HG02870 (cell line): ENCODE measurements around the gene LRRC7.

ENCODE experiments used
- ATAC-seq: cut with Tn5 transposase; IDR thresholded peaks from one replicate; pipeline ENCODE4 v1.9.1; 2021; ENCODE audit warnings: mild to moderate bottlenecking, moderate library complexity; ENCODE audit not compliant: unreplicated experiment

LRRC7 gene

DNA sequence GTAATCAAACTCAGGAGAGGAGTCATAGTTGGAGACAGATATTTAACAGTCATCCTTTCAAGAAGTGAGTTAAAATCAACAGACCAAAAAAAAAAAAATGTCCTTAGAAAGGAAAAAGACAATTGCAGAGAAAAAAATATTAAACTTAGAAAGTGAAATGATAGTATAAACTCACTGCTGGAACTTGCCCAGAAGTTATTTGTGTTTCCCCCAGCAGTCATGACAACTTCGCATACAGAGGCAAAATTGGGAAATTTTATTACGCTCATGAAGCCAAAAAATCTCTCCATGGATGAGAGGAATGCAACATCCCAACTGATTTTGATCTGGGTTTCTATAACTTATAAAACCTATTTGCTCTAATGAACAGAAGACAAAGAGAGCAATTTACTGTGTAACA lies 198.2 kb downstream of the LRRC7 start:
- no peak for ATAC-seq

DNA sequence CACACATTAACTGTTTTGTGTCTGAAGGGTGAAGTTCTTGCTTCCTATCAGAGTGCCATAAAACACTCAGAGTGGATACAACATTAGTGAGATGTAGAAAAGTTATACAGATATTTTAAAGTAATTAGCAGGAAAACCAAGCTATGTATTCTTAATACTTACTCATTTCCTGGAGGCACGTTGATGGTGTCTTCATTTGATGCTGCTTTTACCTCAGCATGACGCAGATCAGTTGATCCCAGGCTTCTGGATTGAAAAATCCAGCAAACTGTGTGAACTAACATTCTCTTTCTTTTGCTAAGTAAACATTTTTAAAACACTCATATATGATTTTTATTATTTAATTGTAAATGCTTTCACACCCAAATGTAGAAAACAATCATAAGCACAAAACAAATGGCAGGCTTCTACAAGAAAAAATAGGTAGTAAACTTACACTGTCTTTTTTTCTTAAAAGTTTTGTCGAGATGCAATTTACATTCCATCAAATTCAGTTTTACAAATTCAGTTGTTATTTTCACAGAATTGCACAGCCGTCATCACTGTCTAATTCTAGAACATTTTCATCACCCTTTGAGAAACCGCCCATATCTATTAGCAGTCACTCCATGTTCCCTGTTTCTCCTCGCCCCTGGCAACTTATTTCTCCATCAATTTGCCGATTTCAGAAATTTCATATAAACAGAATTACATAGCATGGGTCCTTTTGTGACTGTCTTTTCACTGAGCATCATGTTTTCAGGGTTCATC lies 198.9 kb downstream of the LRRC7 start:
- ATAC-seq: no peak

DNA sequence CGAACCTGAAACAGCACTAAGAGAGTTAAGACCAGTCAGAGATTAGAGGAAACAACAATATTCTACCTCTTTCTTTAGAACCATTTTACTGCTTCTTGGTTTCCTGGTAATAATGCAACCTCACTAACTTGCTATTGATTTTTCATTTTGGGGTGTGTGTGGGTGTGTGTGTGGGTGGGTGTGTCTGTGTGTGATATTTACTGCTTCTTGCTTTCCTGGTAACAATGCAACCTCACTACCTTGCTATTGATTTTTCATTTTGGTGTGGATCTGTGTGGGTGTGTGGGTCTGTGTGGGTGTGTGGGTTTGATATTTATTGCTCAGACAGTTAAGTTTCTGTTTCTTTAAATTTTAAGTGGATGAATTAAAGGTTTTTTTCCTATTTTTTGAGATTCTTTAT lies 208.8 kb downstream of the LRRC7 start:
- ATAC-seq: no peak

DNA sequence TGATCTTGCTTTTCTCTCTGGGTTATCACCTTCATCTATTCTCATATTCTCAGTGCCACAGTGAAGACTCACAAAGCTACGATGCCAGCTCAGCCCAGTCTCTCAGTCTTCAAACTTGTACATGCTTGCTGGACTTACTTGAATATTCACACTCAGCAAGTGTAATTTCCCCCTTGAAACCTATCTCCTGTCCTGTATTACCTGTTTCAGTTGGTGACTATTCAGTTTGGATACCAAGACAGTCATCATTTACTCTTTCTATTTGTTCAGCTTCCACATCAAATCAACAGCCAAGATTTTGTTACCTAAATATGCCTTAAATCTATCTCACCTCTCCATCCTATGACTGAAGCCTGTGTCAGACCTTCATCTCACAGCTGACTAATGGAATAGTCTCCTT lies 209.7 kb downstream of the LRRC7 start:
- no peak for ATAC-seq

DNA sequence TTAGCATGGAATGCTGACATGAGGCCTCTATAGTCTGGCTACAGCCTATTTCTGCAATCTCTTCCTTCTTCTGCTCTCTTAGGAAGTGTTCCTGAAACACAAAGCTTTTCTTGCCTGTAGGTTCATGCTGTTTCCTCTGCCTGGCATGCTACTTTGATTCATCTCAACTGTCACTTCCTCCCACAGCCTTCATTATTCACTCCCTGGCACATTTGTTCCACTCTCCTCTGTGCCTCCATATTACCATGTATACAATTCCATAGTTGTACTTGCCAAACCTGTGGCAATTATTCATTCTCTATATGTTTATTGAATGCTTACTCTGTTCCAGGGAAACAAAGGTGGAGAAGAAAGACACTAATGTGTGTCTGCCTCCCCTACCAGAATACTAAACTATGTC lies 210.2 kb downstream of the LRRC7 start:
- ATAC-seq: no peak

DNA sequence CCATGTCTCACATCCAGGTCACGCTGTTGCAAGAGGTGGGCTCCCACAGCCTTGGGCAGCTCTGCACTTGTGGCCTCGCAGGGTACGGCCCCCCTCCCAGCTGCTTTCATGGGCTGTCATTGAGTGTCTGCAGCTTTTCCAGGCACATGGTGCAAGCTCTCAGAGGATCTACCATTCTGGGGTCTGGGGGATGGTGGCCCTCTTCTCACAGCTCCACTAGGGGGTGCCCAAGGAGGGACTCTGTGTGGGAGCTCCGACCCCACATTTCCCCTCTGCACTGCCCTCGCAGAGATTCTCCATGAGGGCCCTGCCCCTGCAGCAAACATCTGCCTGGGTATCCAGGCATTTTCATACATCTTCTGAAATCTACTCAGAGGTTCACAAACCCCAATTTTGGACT lies 219.4 kb downstream of the LRRC7 start:
- no peak for ATAC-seq

DNA sequence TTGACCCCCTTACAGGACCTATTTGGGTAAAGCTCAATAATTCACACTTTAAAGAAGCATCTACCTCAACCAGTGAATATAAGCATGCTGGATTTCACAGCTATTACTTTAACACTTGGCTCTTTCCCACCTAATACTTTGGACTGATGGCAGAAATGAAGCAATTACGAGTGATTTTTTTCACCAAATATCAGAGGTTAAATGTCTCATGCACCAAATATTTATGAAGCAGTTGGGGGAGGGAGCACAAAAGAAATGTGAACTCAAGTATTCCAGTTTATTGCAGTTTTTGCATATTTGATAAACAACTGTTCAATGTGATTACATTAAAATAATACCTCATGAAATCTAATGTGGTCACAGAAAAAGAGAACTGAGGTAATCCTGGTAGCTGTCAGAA lies 223.6 kb downstream of the LRRC7 start:
- ATAC-seq: no peak

DNA sequence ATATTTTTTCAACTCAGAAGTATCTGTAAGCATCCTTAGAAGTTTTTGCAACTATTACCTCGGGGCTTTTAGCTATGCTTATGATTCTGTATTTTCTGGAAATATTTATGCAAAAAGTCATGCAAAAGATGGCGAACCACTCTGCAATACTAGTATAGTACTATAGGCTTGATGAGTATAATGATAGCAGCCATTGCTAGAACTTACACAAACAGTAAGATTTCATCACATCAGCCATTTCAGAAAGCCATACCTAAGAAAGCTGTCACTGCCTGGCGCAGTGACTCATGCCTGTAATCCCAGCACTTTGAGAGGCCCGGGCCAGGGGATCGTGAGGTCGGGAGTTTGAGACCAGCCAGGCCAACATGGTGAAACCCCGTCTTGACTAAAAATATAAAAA lies 227.1 kb downstream of the LRRC7 start:
- ATAC-seq: no peak

DNA sequence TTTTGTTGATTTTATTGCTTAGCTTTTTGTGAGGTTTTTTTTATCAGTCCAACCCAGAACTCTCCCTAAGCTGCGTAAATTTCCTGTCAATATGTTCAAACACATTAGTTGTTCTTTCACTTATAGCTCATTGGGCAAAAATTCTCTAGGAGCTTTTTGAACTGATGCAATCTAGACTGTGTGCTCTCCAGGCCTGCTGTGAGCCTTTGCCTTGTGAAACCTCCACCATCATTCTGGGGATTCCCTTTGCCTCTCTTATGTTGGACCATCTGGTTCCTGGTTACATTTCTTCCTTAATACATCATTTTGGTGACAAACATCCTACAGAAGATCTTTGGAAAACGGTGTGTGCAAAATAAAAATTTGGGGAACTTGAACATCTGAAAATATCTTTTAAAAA lies 247.2 kb downstream of the LRRC7 start:
- ATAC-seq: no peak

DNA sequence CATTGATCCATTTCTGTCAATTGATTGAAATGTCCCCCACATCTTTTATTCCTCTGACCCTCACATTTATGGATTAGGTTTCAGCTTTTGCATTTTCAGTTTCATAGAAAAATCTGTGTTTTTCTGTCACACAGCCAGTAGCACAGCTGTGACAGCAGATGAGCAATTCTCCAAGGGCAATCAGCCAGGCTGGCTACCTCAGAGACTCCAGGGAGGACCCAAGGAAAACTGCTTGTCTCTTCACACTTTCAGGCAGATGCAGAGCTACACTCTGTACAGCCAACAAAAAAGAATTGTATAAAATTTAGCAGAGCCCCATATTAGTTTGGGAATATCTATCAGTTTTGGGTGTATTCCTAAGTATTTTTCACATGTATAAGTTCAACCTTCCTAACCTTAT lies 257.2 kb downstream of the LRRC7 start:
- ATAC-seq: no peak

DNA sequence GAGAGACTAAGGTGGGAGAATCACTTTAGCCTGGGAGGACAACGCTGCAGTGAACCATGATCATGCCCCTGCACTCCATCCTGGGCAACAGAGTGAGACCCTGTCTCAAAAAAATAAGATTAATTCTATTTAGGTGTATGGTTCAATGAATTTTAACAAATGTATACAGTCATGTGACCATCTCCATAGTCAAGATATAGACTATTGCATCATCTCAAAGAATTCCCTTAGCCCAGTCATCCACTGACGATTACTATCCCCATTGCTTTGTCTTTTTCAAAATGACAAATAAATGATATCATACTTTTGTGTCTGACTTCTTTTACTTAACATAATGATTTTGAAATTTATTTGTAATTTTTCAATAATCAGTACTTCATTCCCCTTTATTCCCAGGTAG lies 260.0 kb downstream of the LRRC7 start:
- ATAC-seq: no peak

DNA sequence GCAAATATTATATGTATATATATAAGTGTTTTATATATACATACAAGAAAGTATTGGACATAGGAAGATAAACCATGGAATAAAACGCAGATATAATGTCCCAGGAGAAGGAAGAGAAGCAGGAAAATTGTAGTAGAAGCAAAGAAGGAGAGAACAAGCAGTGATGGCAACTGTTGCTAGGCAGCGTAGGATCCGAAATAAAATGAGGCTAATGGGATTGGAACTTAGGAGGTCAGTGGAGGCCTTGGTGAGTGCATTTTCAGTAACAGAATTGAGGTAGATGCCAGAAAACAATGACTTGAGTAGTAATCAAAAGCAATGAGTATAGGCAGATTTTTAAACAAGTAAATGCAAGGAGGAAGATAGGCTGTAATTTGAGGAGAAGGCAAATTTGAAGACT lies 265.8 kb downstream of the LRRC7 start:
- no peak for ATAC-seq

DNA sequence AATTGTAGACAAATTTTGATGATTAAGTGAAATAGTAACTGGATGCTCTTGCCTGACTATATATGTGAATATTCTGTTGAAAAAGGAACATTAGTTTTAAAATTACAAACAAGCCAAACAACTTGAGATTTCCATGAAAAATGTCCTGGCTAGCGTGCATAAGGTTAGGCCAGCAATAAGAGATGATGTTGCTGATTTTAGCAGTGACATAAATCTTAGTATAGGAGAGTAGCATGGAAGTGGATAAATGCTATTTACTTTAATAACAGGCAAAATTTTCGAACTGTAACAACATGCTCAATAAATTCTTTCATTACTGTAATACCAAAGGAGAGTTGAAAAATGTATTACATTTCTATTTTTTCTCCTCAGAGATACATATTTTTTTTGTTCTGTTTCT lies 266.6 kb downstream of the LRRC7 start:
- ATAC-seq: no peak

DNA sequence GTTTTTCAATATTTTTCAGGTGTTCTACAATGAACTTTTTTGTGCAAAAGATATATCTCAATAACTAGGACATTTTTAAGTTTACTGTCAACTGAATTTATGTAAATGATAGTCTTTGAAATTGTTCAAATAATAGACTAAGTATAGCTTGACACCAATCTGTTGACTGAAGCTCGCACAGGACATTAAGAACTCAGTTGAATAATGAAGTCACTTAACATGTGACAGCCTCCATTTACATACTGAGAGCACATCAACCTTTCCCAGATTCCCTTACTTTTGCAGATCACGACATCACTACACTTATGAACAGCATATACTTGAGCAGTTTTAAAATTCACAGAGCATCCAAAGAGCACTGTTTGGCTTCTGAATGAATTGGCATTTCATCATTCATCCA lies 268.2 kb downstream of the LRRC7 start:
- no peak for ATAC-seq

DNA sequence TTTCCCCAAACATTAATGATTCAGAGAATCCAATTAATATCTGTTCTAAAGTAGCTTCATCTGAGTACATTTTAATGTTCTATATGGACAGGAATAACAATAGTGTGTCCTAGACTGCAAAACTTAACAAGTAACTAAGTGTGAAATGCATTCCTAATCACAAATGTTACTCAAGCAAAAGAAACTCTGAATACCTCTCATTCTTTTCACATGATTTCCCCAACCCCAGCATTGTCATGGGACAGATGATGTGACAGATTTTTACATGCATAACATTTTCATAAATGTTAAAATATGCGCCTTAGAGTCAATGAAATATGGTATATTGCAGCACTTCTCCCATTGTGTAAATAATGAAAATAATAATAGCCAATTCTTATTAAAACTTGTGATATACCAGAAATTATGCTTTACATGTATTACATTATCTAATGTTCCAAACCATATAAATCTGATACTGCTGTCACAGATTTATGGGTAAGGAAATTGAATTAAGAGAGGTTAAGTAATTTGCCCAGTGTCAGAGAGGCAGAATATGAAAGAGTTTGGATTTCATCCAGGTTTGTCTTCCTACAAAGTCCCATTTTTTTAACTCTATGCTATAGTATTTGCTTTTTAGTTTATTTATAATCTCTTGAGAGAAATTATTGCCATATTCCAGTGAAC lies 269.4 kb downstream of the LRRC7 start:
- no peak for ATAC-seq

DNA sequence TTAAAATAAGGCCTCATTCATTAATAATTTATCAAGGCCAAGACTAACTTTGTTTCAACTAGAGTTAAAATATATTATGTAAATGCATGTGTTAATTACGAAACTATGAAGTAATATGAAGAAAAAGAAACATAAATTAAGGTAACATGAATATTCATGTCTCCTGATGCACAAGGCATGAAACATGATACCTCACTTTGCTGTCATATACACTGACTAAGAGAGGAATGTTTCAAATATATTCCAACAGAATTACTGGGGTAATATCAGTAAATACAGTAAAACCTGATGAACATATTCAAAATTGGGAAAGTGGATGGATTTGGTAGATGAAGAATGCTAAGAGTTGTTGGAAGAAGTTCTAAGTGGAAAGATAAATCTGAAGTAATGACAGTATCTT lies 274.6 kb downstream of the LRRC7 start:
- ATAC-seq: no peak

DNA sequence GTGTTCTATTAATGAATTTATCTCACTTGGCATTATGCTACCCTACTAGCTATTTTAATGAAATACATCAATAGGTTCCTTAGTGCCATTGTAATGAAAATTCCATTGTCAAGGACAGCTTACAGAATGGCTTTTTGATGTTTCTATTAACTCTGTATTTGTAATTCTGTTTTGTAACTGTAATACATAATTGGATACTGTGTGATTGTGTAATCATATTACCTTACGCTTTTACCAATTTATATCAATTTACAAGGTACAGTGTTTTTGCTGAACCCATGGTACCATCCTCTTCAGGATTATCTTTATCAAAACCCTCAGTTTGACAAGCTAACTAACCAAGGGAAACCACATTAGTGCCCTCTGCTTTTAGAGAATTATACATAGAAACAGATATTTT lies 277.9 kb downstream of the LRRC7 start:
- no peak for ATAC-seq

DNA sequence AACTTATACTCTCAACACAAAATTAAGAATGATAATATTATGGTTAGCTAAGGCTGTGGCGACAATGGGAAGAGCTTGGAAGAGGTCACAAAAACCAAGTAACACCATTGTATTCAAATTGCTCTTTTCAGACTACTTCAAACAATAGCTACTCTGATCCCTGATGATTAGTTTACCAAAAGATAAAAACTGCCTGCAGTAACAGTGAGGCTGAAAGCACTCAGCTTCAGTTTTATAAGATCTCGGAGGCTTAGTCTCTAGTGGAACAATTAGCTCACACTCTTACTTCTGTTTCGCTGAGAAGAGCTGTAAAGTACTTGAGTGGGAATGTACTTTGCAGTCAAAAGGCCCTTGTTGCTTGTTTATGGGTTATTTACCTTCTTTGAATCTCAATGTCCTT lies 278.5 kb downstream of the LRRC7 start:
- no peak for ATAC-seq

DNA sequence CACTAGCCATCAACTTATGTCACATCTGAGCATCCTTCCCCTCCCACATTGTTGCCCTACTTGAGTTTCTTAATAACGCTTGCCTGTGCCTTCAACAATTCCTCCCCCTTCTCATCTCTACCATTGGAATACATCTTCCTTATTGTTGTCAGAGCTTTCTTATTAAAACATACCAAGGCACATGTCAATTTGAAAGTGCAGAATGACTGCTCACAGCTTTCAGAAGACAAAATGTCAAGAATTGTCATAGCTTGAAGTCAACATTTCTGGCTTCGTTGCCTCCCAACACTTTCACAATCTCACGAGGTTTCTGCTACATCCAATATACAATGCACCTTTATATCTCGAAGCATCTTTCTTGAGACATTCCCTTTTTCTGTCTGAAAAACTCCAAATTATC lies 279.9 kb downstream of the LRRC7 start:
- ATAC-seq: no peak

DNA sequence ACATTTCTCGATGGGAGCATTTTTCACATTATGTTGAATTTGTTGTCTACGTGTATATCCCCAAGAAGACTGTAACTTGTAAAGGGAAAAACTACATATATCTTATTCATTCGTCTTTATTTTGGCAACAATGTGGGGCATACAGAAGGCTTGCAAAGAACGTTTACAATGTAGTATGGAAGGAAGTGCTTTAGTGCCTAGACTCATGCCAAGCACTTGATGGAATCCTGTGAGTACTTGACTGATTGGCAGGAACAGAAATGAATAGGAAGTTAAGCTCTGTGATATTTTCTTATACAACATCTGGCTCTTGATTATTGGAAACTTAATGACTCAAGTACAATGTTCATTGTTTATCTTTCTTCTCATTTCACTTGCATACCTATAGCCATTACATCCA lies 284.4 kb downstream of the LRRC7 start:
- no peak for ATAC-seq

DNA sequence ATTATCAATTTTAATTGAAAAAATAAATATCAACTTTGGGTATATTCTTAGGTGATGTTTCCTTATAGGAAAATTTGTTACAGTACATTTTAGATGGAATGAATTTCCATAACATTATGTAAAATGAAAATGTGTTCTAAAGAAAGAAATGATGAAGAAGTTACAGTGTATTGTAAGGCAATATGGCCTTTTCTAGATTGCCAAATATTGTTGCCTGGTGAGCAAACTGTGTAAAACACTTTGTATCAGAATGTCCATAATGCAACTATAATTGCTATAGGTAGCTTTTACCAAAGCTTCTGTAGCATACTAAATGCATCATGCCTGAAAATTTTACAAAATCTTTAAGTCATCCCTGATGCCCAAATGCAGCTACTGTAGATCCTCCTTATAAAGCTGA lies 285.0 kb downstream of the LRRC7 start:
- no peak for ATAC-seq

DNA sequence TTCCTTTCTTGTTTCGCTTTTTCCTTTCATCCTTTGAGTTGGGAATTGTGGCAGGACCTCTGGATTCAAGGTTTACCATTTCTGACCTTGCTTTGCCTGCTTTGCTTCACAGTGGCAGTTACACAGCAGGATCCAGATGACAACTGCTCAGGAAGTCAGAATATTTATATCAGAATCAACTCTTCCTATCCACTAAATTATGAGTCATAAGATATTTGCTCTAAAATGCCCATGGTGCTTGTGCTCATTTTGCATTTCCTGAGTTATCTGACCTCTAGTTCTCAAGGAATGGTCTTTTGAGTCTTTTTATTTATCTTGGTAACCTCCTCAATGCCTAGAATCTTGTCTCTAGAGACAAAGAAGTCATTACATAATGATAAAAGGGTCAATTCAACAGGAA lies 290.8 kb downstream of the LRRC7 start:
- ATAC-seq: no peak

DNA sequence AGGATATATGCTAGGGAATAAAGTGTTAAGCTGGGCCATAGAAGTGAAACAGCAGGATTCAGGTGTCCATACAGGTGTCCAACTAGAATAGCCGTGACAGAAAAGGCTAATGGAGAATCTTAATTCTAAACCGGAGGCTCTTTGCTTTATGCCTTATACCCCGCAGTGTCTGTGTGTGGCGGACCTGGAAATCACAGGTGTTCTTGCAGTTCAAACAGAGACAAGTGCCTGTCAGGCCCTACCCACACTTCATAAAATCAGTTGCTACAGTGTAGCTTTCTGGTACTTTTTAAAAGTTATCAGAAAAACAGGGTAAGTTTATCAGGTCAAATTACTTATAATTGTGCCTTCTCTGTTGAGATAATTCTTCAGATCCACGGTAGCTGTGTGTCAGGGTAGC lies 293.9 kb downstream of the LRRC7 start:
- ATAC-seq: no peak
